A549 treated with DMSO at 1 μM for 4 hours (cell line): ENCODE results near the gene FAM241B. TPM values are rescaled to one million over a fixed set of nuclear protein-coding genes. Genes with fewer than 3 reads are reported as not detected.

Experiments used
- total RNA-seq: library from RNA; stranded (reverse); fragments of 200-300 nt; extraction: Qiagen RNA extraction; gene quantifications from 5 replicates; pipeline ENCODE4 v1.2.3, GENCODE V29; 2022; ENCODE audit warnings: low read depth

FAM241B gene, protein sequence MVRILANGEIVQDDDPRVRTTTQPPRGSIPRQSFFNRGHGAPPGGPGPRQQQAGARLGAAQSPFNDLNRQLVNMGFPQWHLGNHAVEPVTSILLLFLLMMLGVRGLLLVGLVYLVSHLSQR
- 17.7 to 20.2 TPM (median 19.0 TPM) in 5 replicates for total RNA-seq

DNA sequence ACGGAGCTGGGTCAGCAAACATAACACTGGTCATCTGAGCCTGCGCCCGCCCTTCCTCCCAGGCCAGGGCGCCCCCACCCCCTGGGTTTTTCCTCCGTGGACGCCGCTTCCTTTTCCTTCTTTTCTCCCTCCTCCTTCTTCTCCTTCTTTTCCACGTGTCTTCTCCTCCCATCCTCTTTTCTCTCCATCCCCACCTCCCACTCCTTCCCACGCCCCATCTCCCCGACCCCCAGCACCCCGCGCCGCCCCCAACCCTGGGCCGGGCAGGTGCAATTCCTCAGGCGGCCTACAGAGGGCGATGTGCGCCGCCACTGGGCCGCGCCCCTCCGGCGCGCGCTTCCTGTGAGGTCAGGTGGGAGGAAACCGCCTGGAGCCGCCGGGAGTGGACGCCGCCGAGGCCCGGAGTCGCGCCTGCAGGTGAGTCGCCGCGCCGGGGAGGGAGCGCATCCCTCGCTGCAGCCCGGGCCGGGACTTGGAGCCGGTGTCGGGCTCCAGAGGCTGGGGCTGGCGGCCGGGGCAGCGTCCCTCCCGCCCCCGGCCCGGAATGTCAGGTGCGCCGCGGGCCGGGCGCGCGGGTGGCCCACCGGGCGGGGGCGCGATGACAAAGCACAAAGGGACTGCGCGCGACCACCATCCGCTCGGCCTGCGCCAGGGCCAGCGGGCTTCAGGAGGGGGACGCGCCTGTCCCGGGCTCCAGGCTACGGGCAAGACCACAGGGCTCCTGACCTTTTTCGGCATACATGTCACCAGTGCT lies at the start of gene FAM241B:
FAM241B (plus strand) TSS at position 351 of the 754 bp plus-strand sequence. CDS start 1,497 bp downstream, outside the sequence.

Other genes starting within 250 kb of the FAM241B start
- gene TACR2, start 213.3 kb upstream of the FAM241B start, total RNA-seq, result 0.09 to 0.16 TPM (median 0.13 TPM) in 4 of 5 replicates, not detected in the other
- 89.3 to 112 TPM (median 100 TPM) in 5 replicates for gene TSPAN15, start 178.8 kb upstream of the FAM241B start, total RNA-seq
- not detected in 5 replicates for gene NEUROG3, start 56.8 kb upstream of the FAM241B start, total RNA-seq
- gene COL13A1, start 171.7 kb downstream of the FAM241B start, total RNA-seq, result 0.16 to 0.62 TPM (median 0.33 TPM) in 5 replicates